Prostate gland (tissue), 2 donors: ENCODE measurements around the gene MYH9. TPM values are rescaled to one million over a fixed set of nuclear protein-coding genes. Genes with fewer than 3 reads are reported as not detected.
A peak's percentile ranks its signal among the peaks of the same experiment; 100 is the strongest.

Experiments used
- DNase-seq: peaks from one replicate; pipeline ENCODE4 v3.0.0-alpha.2; 2019; ENCODE audit warnings: low spot score
- H3K27ac ChIP-seq, 2 donors: fragments of 200-600 bp; sonication (generic); 2 replicates each; pipeline ENCODE4 v1.5.1; 2017 to 2019
- H3K27me3 ChIP-seq: fragments of 200-600 bp; sonication (generic); replicated peaks from 2 replicates; pipeline ENCODE4 v1.5.1; 2019; ENCODE audit not compliant: insufficient read depth
- H3K36me3 ChIP-seq, 2 donors: fragments of 200-600 bp; sonication (generic); 1 replicate in 1 of 2; 2 replicates in 1 of 2; pipeline versions ENCODE4 v1.5.1 to v1.8.1; 2017 to 2019
- H3K4me1 ChIP-seq: fragments of 200-600 bp; sonication (generic); replicated peaks from 2 replicates; pipeline ENCODE4 v1.5.1; 2019
- H3K4me3 ChIP-seq, 2 donors: fragments of 200-600 bp; sonication (generic); 2 replicates each; pipeline ENCODE4 v1.5.1; 2017 to 2019
- H3K9me3 ChIP-seq: fragments of 200-600 bp; sonication (generic); 2 replicates; pipeline ENCODE4 v1.5.1; 2017
- CTCF ChIP-seq, 4 experiments: fragments of 200-600 bp in 2 of 4; fragments of 450-650 bp in 2 of 4; sonication (generic) in 2 of 4; IDR thresholded peaks; 1 replicate in 3 of 4; 2 replicates in 1 of 4; pipeline ENCODE4 v1.5.1; 2016 to 2019; ENCODE audit warnings: antibody characterized with exemption in 4 of 4, mild to moderate bottlenecking in 2 of 4, moderate library complexity in 2 of 4
- POLR2A ChIP-seq: fragments of 450-650 bp; IDR thresholded peaks from one replicate; pipeline ENCODE4 v1.6.1; 2016; ENCODE audit warnings: antibody characterized with exemption, mild to moderate bottlenecking
- POLR2AphosphoS5 ChIP-seq: sonication (generic); formaldehyde crosslinking; IDR thresholded peaks from one replicate; pipeline ENCODE4 v1.6.1; 2017; ENCODE audit warnings: antibody characterized with exemption
- WGBS: methylation state at CpG from one replicate; pipeline ENCODE4 v1.1.5; 2018; 5-methylcytosine and 5-hydroxymethylcytosine counted together
- intact Hi-C: fragments of 100-400 bp; cut with DNase I; formaldehyde crosslinking; loops from one replicate; pipeline ENCODE4 v1.14.2; 2022
- total RNA-seq, 2 donors: library from RNA; depleted of rRNA; stranded (reverse); fragments of >200 nt; gene quantifications; one replicate each; pipeline ENCODE4 v1.1.0, GENCODE V29; 2016

The MYH9 gene
- total RNA-seq, 2 donors from 2014 or later: 295 to 329 TPM

- H3K27ac ChIP-seq: no peak overlapping the region
- intact Hi-C loops: no loop called here
- DNase-seq: no peak
Measured at GRCh38 chr22:36304429-36304828, 83.3 kb downstream of the MYH9 start.

GRCh38 chr22:36303874-36304273 is 83.9 kb downstream of the MYH9 start:
- H3K4me1 ChIP-seq: peaks cover 11% of the 10 kb centered on the region
- H3K27me3 ChIP-seq: no peaks in the 10 kb centered on the region
- peaks cover 52 to 78% of the 10 kb centered on the region in 2 donors for H3K36me3 ChIP-seq
- DNase-seq: no peak
- H3K9me3 ChIP-seq: no peaks in the 10 kb centered on the region
- no peak for TF ChIP-seq POLR2AphosphoS5
- no peak for TF ChIP-seq CTCF (IDR thresholded peaks at IDR 0.05)
- TF ChIP-seq POLR2A: no peak
- intact Hi-C loops: no loop called here
- no peak overlapping the region for H3K4me3 ChIP-seq
- H3K27ac ChIP-seq: no peak overlapping the region
- 73% methylated on average over 13 of the region's 13 CpGs for WGBS

More at GRCh38 chr22:36304429-36304828, 83.3 kb downstream of the MYH9 start:
- Histone ChIP-seq H3K4me1 (peaks cover 11% of the 10 kb centered on the region), H3K9me3 (no peaks in the 10 kb centered on the region), H3K27me3 (no peaks in the 10 kb centered on the region), H3K4me3 (no peak overlapping the region), H3K36me3 (peaks cover 48 to 78% of the 10 kb centered on the region in 2 donors)
- TF ChIP-seq CTCF (IDR thresholded peaks at IDR 0.05) (no peak), POLR2A (no peak), POLR2AphosphoS5 (no peak)
- 70% methylated on average over 10 of the region's 10 CpGs for whole genome bisulfite sequencing

GRCh38 chr22:36303115-36303467 is 84.7 kb downstream of the MYH9 start:
- 78% methylated on average over 9 of the region's 9 CpGs for WGBS
- intact Hi-C loops: no loop called here
- peaks cover 11% of the 10 kb centered on the region for H3K4me1 ChIP-seq
- H3K36me3 ChIP-seq: peaks cover 60 to 78% of the 10 kb centered on the region in 2 donors
- no peaks in the 10 kb centered on the region for H3K27me3 ChIP-seq
- no peak for DNase-seq
- no peak for TF ChIP-seq POLR2AphosphoS5
- no peak for TF ChIP-seq CTCF (IDR thresholded peaks at IDR 0.05)
- no peak for TF ChIP-seq POLR2A
- H3K9me3 ChIP-seq: no peaks in the 10 kb centered on the region
- no peak overlapping the region for H3K4me3 ChIP-seq
- H3K27ac ChIP-seq: peak overlapping the region; percentile 63 to 71

GRCh38 chr22:36302439-36303114 is 85.2 kb downstream of the MYH9 start:
- no peaks in the 10 kb centered on the region for H3K9me3 ChIP-seq
- TF ChIP-seq POLR2A (no peak), CTCF (IDR thresholded peaks at IDR 0.05) (no peak), POLR2AphosphoS5 (no peak)
- peaks cover 11% of the 10 kb centered on the region for H3K4me1 ChIP-seq
- no peaks in the 10 kb centered on the region for H3K27me3 ChIP-seq
- H3K27ac ChIP-seq: peak overlapping the region; percentile 63 to 71
- H3K36me3 ChIP-seq: peaks cover 58 to 82% of the 10 kb centered on the region in 2 donors
- intact Hi-C loops: no loop called here
- DNase-seq: no peak
- no peak overlapping the region for H3K4me3 ChIP-seq
- WGBS: 88% methylated on average over 17 of the region's 17 CpGs

GRCh38 chr22:36301851-36302250 is 85.9 kb downstream of the MYH9 start:
- H3K36me3 ChIP-seq: peaks cover 64 to 89% of the 10 kb centered on the region in 2 donors
- H3K27ac ChIP-seq: peak overlapping the region; percentile 63 to 71
- peaks cover 11% of the 10 kb centered on the region for H3K4me1 ChIP-seq
- TF ChIP-seq POLR2A (no peak), CTCF (IDR thresholded peaks at IDR 0.05) (no peak), POLR2AphosphoS5 (no peak)
- H3K9me3 ChIP-seq: no peaks in the 10 kb centered on the region
- no peak overlapping the region for H3K4me3 ChIP-seq
- intact Hi-C loops: loop anchor here (1.0 kb wide), 1 partner anchor 168 kb away; no protein-coding TSS in a partner anchor
- no peaks in the 10 kb centered on the region for H3K27me3 ChIP-seq
- 49% methylated on average over 8 of the region's 8 CpGs for WGBS
- DNase-seq: no peak
